SK-N-MC (cell line): Measurements from ENCODE around the gene SKIC2.
"Not testable (repeated sequence)": the region's sequence is repeated elsewhere in the genome, so short reads cannot be mapped to it uniquely, and the experiment has no call there.

Experiments used
- DNase-seq: peaks from one replicate; pipeline ENCODE4 v3.0.0-alpha.2; 2011; ENCODE audit warnings: low read depth, low spot score
- H3K27ac ChIP-seq: fragments of 200-600 bp; sonication (generic); 2 replicates; pipeline ENCODE4 v1.5.1; 2016; ENCODE audit warnings: mixed run types
- H3K36me3 ChIP-seq: fragments of 200-600 bp; sonication (generic); 2 replicates; pipeline ENCODE4 v1.6.1; 2017; ENCODE audit warnings: antibody characterized with exemption, low read length, mixed read lengths; ENCODE audit not compliant: insufficient read depth
- H3K4me3 ChIP-seq: fragments of 200-600 bp; sonication (generic); 2 replicates; pipeline ENCODE4 v1.5.1; 2016
- H3K9ac ChIP-seq: fragments of 200-600 bp; sonication (generic); 2 replicates; pipeline ENCODE4 v1.8.0; 2017; ENCODE audit warnings: mixed run types, mixed read lengths; ENCODE audit not compliant: insufficient read length
- H3K9me3 ChIP-seq: fragments of 200-600 bp; sonication (generic); 2 replicates; pipeline ENCODE4 v1.6.1; 2017; ENCODE audit warnings: low read depth, mild to moderate bottlenecking, antibody characterized with exemption, low read length, moderate library complexity, mixed read lengths

The SKIC2 gene

DNA sequence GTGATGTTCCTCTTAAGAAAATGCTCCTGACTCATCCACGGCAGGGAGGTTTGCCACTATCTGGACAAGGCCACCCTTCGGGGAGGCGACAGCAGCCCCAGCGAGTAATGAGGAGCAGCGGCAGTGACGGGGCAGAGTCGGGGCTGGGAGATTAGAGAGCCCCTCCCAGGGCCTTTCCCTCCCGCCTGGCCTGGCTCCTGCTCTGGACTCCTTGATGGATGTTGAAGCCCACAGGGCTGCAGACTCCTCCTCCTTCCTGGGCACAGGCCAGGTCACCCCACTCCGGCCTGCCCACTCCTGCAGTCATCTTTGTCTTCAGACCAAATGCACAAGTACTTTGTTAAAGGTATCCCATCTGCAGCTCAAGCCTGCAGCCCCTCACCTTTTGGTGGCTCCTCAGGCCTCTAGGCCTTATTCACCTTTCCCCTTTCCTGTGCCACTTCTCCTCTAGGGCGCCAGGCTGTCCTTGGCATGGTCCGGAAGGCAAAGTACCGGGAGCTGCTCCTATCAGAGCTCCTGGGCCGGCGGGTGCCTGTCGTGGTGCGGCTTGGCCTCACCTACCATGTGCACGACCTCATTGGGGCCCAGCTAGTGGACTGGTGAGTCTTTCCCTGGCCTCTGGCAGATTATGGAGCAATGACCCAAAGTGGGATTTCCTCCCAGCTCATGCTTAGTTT, 54.1 kb downstream of the SKIC2 start:
- not testable (repeated sequence) for H3K27ac ChIP-seq, DNase-seq, H3K36me3 ChIP-seq, H3K4me3 ChIP-seq, H3K9me3 ChIP-seq, H3K9ac ChIP-seq

DNA sequence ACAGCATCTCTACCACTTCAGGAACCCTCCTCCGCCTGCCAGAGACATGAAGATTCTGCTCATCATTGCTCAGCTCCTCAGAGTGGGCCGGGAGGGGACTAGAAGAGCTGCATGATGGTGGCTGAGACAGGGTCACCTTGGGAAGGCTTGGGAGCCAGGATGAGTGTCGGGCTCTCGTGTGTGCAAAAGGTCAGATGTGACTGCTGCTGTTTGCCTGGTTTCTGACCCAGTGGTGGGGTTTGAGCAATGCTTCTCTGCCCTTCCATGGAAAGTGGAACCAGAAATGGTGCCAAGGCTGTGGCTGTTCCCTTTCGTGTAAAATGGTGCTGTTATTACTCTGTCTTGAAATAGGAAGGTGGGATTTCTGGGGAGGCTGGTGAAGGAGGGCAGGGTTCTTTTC, 54.8 kb downstream of the SKIC2 start:
- H3K9ac ChIP-seq, H3K36me3 ChIP-seq, H3K9me3 ChIP-seq, DNase-seq, H3K27ac ChIP-seq, H3K4me3 ChIP-seq: not testable (repeated sequence)

DNA sequence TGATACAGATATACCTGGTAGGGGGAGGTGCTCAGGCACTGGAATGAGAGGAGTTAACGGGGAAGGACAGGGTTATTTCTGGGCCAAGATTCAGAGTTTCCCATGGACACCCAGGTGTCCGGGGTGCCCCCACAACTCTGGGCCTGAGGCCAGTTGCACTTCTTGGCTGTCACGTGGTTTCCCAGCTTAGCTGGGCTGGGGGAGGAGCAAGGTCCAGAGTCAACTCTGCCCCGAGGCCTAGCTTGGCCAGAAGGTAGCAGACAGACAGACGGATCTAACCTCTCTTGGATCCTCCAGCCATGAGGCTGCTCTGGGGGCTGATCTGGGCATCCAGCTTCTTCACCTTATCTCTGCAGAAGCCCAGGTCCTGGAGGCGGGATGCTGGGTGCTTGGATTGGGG, 55.6 kb downstream of the SKIC2 start, which contains the start of gene C4B:
C4B (plus strand) TSS at position 249 of the 400 bp plus-strand sequence; CDS start at position 300, 51 bp downstream.
- H3K27ac ChIP-seq, H3K9ac ChIP-seq, H3K36me3 ChIP-seq, DNase-seq, H3K9me3 ChIP-seq, H3K4me3 ChIP-seq: not testable (repeated sequence)
